Measurements from ENCODE around the gene RNF169.
A peak's percentile ranks its signal among the peaks of the same experiment; 100 is the strongest.
"Not testable (repeated sequence)": the region's sequence is repeated elsewhere in the genome, so short reads cannot be mapped to it uniquely, and the experiment has no call there.

RNF169 gene

GRCh38 chr11:74749965-74750296, 1.3 kb downstream of the RNF169 start:
- no peak for DNase-seq (ENCODE audit: low read depth)
- TF ChIP-seq CTCF (IDR thresholded peaks at IDR 0.05; ENCODE audit: low read depth, low read length, missing control alignments) = no peak
- H3K4me3 ChIP-seq (ENCODE audit: low read depth, low read length) = peak overlapping the region; percentile 74

- H3K4me3 ChIP-seq (ENCODE audit: low read depth, low read length); DNase-seq (ENCODE audit: low read depth): not testable (repeated sequence)
These were observed 1.9 kb downstream of the RNF169 start for GRCh38 chr11:74750598-74750997.

DNA sequence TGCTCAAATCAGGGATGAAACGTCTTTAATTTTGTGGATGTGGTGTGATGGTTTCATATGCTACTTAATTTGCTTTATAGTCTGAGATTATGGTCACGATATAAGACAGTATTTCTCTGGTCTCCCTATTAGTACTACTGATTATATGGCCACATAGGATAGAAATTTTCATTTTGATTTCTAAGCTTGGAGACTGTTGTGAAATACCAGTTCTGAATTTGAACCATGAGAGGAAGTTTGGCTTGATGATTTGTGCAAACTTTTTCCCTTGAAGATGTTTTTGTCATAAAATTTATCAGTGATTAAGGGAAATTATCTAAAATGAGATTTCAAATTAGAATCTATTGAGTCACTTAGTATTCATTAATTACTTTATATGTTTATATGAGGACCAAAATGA, 2.7 kb downstream of the RNF169 start:
- DNase-seq (ENCODE audit: low read depth) = no peak
- no peak overlapping the region for H3K4me3 ChIP-seq (ENCODE audit: low read depth, low read length)
- no peak for TF ChIP-seq CTCF (IDR thresholded peaks at IDR 0.05; ENCODE audit: low read depth, low read length, missing control alignments)

GRCh38 chr11:74754507-74755252, 6.0 kb downstream of the RNF169 start:
- no peak overlapping the region; the same call in 1 of the 2 replicates for H3K4me3 ChIP-seq (ENCODE audit: low read depth, low read length)
- TF ChIP-seq CTCF (IDR thresholded peaks at IDR 0.05; ENCODE audit: low read depth, low read length, missing control alignments) = no peak
- no peak for DNase-seq (ENCODE audit: low read depth)

DNA sequence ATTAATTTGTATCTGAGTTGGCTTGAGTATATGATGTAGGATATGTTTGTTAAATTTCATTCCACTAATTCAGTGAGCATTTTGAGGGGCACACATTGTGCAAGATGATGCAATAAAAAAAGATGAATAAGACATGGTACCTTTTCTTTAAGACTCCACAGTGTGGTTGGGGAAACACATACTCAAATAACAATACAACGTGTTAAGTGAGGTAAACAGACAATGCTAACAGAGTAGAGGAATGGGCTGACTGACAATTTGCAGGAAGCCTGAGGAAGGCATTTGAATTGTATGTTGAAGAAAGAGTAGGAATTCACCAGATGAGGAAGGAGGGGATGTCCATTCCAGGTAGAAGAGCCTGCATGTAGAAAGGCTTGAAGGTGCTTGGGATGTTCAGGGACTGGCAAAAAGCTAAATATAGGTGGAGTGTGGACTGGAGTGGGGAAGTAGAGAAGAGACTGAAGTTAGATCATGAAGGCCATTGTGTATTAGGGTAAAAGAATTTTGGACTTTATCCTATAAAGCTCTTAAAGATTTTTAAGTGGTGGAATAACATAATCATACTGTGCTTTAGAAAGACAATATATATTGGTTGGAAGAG, 6.8 kb downstream of the RNF169 start:
- H3K4me3 ChIP-seq (ENCODE audit: low read depth, low read length) = no peak overlapping the region
- no peak for TF ChIP-seq CTCF (IDR thresholded peaks at IDR 0.05; ENCODE audit: low read depth, low read length, missing control alignments)
- DNase-seq (ENCODE audit: low read depth) = no peak

DNA sequence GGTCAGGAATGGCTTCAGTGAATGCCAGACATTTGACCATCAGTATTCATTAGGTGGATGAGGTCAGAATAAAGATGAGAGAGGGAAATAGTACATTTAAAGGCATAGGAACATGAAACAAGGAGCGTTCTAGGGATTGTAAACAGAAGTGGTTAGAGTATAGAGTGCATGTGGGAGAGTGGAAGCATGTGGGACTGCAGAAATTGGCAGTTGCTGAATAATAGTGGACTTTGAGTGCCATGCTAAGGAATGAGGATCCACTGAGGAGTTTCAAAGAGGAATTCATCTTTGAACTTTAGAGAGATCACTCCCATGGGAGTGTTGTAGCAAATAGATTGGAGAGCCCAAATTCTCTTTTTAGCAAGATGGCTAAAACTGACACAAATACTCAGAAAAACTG, 7.9 kb downstream of the RNF169 start:
- no peak for TF ChIP-seq CTCF (IDR thresholded peaks at IDR 0.05; ENCODE audit: low read depth, low read length, missing control alignments)
- DNase-seq (ENCODE audit: low read depth) = no peak
- no peak overlapping the region for H3K4me3 ChIP-seq (ENCODE audit: low read depth, low read length)

DNA sequence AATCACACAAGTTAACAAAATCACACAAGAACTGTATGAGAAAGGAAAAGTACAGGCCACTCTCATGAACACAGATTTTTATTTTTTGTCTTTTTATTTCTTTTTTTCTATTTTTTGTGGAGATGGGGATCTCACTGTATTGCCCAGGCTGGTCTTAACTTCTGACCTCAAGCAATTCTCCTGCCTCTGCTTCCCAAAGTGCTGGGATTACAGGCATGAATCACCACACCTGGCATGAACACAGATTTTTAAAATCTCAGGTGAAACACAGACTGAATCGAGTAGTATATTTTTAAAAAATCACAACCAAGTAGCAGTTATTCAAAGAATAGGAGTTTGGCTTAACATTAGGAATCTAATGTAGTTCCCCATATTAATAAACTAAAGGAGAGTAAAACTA, 18.3 kb downstream of the RNF169 start:
- no peak overlapping the region for H3K4me3 ChIP-seq (ENCODE audit: low read depth, low read length)
- DNase-seq (ENCODE audit: low read depth) = no peak
- TF ChIP-seq CTCF (IDR thresholded peaks at IDR 0.05; ENCODE audit: low read depth, low read length, missing control alignments) = no peak

DNA sequence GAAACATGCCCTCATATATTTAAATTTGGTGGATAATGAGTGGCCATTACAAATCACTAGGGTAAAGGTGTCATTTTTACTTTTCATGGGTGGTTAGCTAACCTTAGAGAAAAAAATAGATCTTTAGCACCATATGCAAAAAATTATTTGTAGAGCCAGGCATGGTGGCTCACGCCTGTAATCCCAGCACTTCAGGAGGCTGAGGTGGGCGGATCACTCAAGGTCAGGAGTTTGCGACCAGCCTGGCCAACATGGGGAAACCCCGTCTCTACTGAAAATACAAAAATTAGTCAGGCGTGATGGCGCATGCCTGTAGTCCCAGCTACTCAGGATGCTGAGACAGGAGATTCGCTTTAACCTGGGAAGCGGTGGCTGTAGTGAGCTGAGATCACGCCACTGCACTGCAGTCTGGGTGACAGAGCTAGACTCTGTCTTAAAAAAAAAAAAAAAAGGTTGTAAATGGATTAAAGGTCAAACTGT, 19.6 kb downstream of the RNF169 start:
- DNase-seq (ENCODE audit: low read depth) = peak; percentile 49
- H3K4me3 ChIP-seq (ENCODE audit: low read depth, low read length) = not testable (repeated sequence)
